HepG2 (cell line): Measurements from ENCODE around the gene RAB20. TPM values are rescaled to one million over a fixed set of nuclear protein-coding genes. Genes with fewer than 3 reads are reported as not detected.

Experiments
- ATAC-seq: fragments of 200-7000 bp; cut with Tn5 transposase; 3 replicates; pipeline ENCODE4 v1.9.1; 2020; ENCODE audit warnings: mild to moderate bottlenecking, moderate library complexity
- BruUV-seq: library from RNA; stranded (reverse); fragments of 400-500 nt; replicated peaks from 2 replicates; lab custom pipeline; 2021; lab: Mats Ljungman, UMichigan
- CTCF ChIA-PET: fragments of 300-600 bp; formaldehyde crosslinking; extraction: SDS; loops from one replicate; lab custom pipeline; 2021; ENCODE audit warnings: low total read pairs, inconsistent platforms, low intra/inter-chr PET ratio; lab: Yijun Ruan, JAX
- POLR2A ChIA-PET: fragments of 350-600 bp; sonication (Branson Sonifier 250); formaldehyde crosslinking; loops from one replicate; lab custom pipeline; 2020; ENCODE audit warnings: antibody characterized with exemption, inconsistent platforms; lab: Yijun Ruan, JAX
- DNase-seq: peaks from one replicate; pipeline ENCODE4 v3.0.0-alpha.2; 2015; ENCODE audit warnings: low spot score
- FAIRE-seq: peaks from 3 replicates; lab custom pipeline; 2011; peaks lifted over from hg19 to GRCh38; lab: Jason Lieb, UNC
- H2AFZ ChIP-seq: one replicate; pipeline ENCODE4 v1.6.1; 2011; ENCODE audit warnings: low read length, inconsistent platforms
- H3K27ac ChIP-seq: fragments of 300-600 bp; 3 replicates; pipeline ENCODE4 v1.8.0; 2011; ENCODE audit warnings: mixed run types, mild to moderate bottlenecking, mixed read lengths, low read length, inconsistent platforms; ENCODE audit not compliant: insufficient read depth; ENCODE audit errors: extremely low read length
- H3K27me3 ChIP-seq, 2 experiments: fragments of 200-600 bp in 1 of 2; 2 replicates in 1 of 2; 3 replicates in 1 of 2; pipeline versions ENCODE4 v1.6.0 to v1.8.0; 2011; ENCODE audit warnings: low read length in 2 of 2, mild to moderate bottlenecking in 2 of 2, moderate library complexity in 2 of 2, inconsistent platforms in 1 of 2; ENCODE audit not compliant: insufficient read depth in 2 of 2, control insufficient read depth in 1 of 2
- H3K36me3 ChIP-seq, 2 experiments: fragments of 200-600 bp in 1 of 2; replicated peaks in 1 of 2; 2 replicates in 1 of 2; 3 replicates in 1 of 2; pipeline versions ENCODE4 v1.5.1 to v1.8.0; 2011; ENCODE audit warnings: low read length in 2 of 2, inconsistent platforms in 1 of 2; ENCODE audit not compliant: insufficient read depth in 2 of 2, control insufficient read depth in 1 of 2
- H3K4me1 ChIP-seq: 2 replicates; pipeline ENCODE4 v1.5.1; 2012; ENCODE audit warnings: low read length, inconsistent platforms; ENCODE audit not compliant: insufficient read depth
- H3K4me2 ChIP-seq: 2 replicates; pipeline ENCODE4 v1.6.0; 2011; ENCODE audit warnings: low read depth, low read length, inconsistent platforms
- H3K4me3 ChIP-seq, 3 experiments: fragments of 200-600 bp in 1 of 3; sonication (generic), shearing (Covaris generic) in 1 of 3; replicated peaks in 1 of 3; 2 replicates each; pipeline ENCODE4 v1.5.1; 2011 to 2016; ENCODE audit warnings: low read length in 3 of 3, inconsistent platforms in 2 of 3, low read depth in 2 of 3, mild to moderate bottlenecking in 2 of 3, control low read depth in 1 of 3, mixed read lengths in 1 of 3; ENCODE audit not compliant: insufficient read depth in 1 of 3
- H3K79me2 ChIP-seq: one replicate; pipeline ENCODE4 v1.6.1; 2011; ENCODE audit warnings: low read length, inconsistent platforms; ENCODE audit not compliant: insufficient read depth
- H3K9ac ChIP-seq: 2 replicates; pipeline ENCODE4 v1.6.0; 2011; ENCODE audit warnings: mild to moderate bottlenecking, low read depth, low read length, inconsistent platforms; ENCODE audit not compliant: insufficient read depth
- H3K9me3 ChIP-seq: 2 replicates; pipeline ENCODE4 v1.5.1; 2012; ENCODE audit warnings: mild to moderate bottlenecking, low read length
- H4K20me1 ChIP-seq: 2 replicates; pipeline ENCODE4 v1.6.0; 2011; ENCODE audit warnings: inconsistent platforms, mild to moderate bottlenecking, low read length, moderate library complexity; ENCODE audit not compliant: insufficient read depth
- ATM ChIP-seq: fragments of 450-650 bp; IDR thresholded peaks from 2 replicates; pipeline ENCODE4 v1.7.1; 2017; ENCODE audit warnings: mild to moderate bottlenecking, borderline replicate concordance
- CEBPB ChIP-seq: IDR thresholded peaks from 2 replicates; pipeline ENCODE4 v1.6.1; 2011; ENCODE audit warnings: low read depth, low read length, improper control_type of control experiment, borderline replicate concordance
- CEBPG ChIP-seq: IDR thresholded peaks from 2 replicates; pipeline ENCODE4 v1.6.1; 2016
- CREM ChIP-seq, 2 experiments: sonication (generic) in 1 of 2; formaldehyde crosslinking in 1 of 2; IDR thresholded peaks; 2 replicates each; pipeline versions ENCODE4 v1.4.0 to v1.6.1; 2016 to 2020; ENCODE audit warnings: antibody characterized with exemption in 1 of 2, mild to moderate bottlenecking in 1 of 2, missing genetic modification reagents in 1 of 2
- MAFF ChIP-seq: IDR thresholded peaks from 2 replicates; pipeline ENCODE4 v1.6.1; 2011; ENCODE audit warnings: low read depth, low read length, improper control_type of control experiment
- PRDM15 ChIP-seq: sonication (generic); formaldehyde crosslinking; IDR thresholded peaks from 2 replicates; pipeline ENCODE4 v1.4.0; 2020; ENCODE audit warnings: missing genetic modification reagents
- SP4 ChIP-seq: sonication (generic); formaldehyde crosslinking; IDR thresholded peaks from 2 replicates; pipeline ENCODE4 v1.8.1; 2023; ENCODE audit warnings: mild to moderate bottlenecking, missing genetic modification reagents
- TBP ChIP-seq: sonication (generic); formaldehyde crosslinking; IDR thresholded peaks from 2 replicates; pipeline ENCODE4 v1.5.0; 2020; ENCODE audit warnings: missing genetic modification reagents
- TEAD3 ChIP-seq: optimal IDR thresholded peaks from 2 replicates; pipeline ENCODE3; 2016; ENCODE audit warnings: borderline replicate concordance
- ZNF235 ChIP-seq: sonication (generic); formaldehyde crosslinking; IDR thresholded peaks from 2 replicates; pipeline ENCODE4 v1.8.1; 2023; ENCODE audit warnings: mild to moderate bottlenecking, missing genetic modification reagents, borderline replicate concordance
- ZNF260 ChIP-seq: sonication (generic); formaldehyde crosslinking; IDR thresholded peaks from 2 replicates; pipeline ENCODE4 v1.4.0; 2020; ENCODE audit warnings: missing genetic modification reagents, low read depth, mild to moderate bottlenecking, borderline replicate concordance
- WGBS: methylation state at CpG from one replicate; pipeline ENCODE4 v1.1.6; 2017; ENCODE audit warnings: low lambda C conversion rate; 5-methylcytosine and 5-hydroxymethylcytosine counted together
- in situ Hi-C: cut with HindIII; loops from 2 replicates; pipeline ENCODE4 v1.10.0; 2017; ENCODE audit warnings: low pct_unique_long_range_greater_than_20kb; ENCODE audit not compliant: extremely low pct_ligation_motif_present
- intact Hi-C: fragments of 100-400 bp; cut with micrococcal nuclease; formaldehyde crosslinking; loops from one replicate; pipeline ENCODE4 v1.10.0; 2022; ENCODE audit not compliant: unreplicated experiment
- polyA plus RNA-seq, 8 experiments: library from polyadenylated mRNA; depleted of rRNA in 3 of 8; stranded (reverse) in 7 of 8; unstranded in 1 of 8; fragments of >200 nt; fragmentation: Illumina TruSeq in 4 of 8; extraction: Trizol in 4 of 8; gene quantifications; 2 replicates each; pipeline versions ENCODE4 v1.2.1 to v1.2.3, GENCODE V29; 2011 to 2016; ENCODE audit warnings: low read depth in 4 of 8, missing spikeins in 1 of 8, mixed read lengths in 1 of 8; ENCODE audit not compliant: insufficient read depth in 1 of 8
- total RNA-seq, 5 experiments: library from RNA; depleted of rRNA; stranded (reverse); fragments of >200 nt; fragmentation: Illumina TruSeq; extraction: Trizol; gene quantifications; 2 replicates each; pipeline ENCODE4 v1.2.3, GENCODE V29; 2016; ENCODE audit warnings: low read depth in 1 of 5
- TF ChIP-seq, protein P1 (sequence below): sonication (generic); formaldehyde crosslinking; IDR thresholded peaks from 2 replicates; pipeline ENCODE4 v1.9.0; 2022; ENCODE audit warnings: missing genetic modification reagents, mild to moderate bottlenecking, borderline replicate concordance
- TF ChIP-seq, protein P2 (sequence below): fragments of 450-650 bp; IDR thresholded peaks from 2 replicates; pipeline ENCODE4 v1.6.1; 2016

The RAB20 gene
- total and polyA plus RNA-seq, 2 of the 13 experiments (the other 11 are each of a cell fraction or from before 2014, with no cell fraction given): 15.6 to 30.5 TPM

GRCh38 chr13:110522721-110523120 is 38.8 kb downstream of the RAB20 start:
- Histone ChIP-seq H4K20me1 (peaks cover 16% of the 10 kb centered on the region), H3K4me1 (peaks cover 21% of the 10 kb centered on the region), H3K4me2 (no peak overlapping the region), H3K36me3 (peaks cover 8 to 36% of the 10 kb centered on the region in 2 experiments), H2AFZ (no peak overlapping the region), H3K79me2 (peaks cover 14% of the 10 kb centered on the region), H3K4me3 (no peak overlapping the region), H3K9ac (no peak overlapping the region), H3K27me3 (no peaks in the 10 kb centered on the region), H3K9me3 (no peaks in the 10 kb centered on the region), H3K27ac (no peak overlapping the region)
- FAIRE-seq (no peak), DNase-seq (no peak), ATAC-seq (no peak)
- in situ Hi-C loops (no loop called here), intact Hi-C loops (no loop called here)
- POLR2A ChIA-PET: no interaction called here
- CTCF ChIA-PET: no interaction called here
- TF ChIP-seq SP4 (no peak), ATM (no peak)
- TF ChIP-seq, protein P1, sequence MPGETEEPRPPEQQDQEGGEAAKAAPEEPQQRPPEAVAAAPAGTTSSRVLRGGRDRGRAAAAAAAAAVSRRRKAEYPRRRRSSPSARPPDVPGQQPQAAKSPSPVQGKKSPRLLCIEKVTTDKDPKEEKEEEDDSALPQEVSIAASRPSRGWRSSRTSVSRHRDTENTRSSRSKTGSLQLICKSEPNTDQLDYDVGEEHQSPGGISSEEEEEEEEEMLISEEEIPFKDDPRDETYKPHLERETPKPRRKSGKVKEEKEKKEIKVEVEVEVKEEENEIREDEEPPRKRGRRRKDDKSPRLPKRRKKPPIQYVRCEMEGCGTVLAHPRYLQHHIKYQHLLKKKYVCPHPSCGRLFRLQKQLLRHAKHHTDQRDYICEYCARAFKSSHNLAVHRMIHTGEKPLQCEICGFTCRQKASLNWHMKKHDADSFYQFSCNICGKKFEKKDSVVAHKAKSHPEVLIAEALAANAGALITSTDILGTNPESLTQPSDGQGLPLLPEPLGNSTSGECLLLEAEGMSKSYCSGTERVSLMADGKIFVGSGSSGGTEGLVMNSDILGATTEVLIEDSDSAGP: no peak
- 100% methylated on average over 4 of the region's 5 CpGs for WGBS
- BruUV-seq: no TSS peak

DNA sequence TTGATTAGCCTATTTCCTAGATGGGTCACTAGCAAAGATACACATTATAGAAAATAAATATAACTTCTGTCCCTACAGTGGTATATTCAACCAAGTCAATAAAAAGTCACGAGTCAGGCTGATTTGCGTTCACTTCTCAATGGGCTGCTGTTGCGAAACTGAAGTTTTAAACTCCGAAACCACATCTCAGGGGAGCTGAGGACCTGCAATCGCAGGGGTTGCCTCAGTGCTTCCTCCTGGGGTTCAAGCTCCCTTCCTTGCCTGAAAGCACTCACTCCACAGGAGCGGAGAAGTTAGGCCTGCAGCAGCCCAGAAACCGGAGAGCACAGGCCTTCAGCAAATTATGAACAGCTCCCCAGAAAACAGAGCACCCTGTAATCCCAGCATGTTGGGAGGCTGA is 39.6 kb downstream of the RAB20 start:
- FAIRE-seq (no peak), DNase-seq (no peak), ATAC-seq (no peak)
- Histone ChIP-seq H3K4me2 (no peak overlapping the region), H3K9ac (no peak overlapping the region), H3K9me3 (no peaks in the 10 kb centered on the region), H3K4me1 (peaks cover 13% of the 10 kb centered on the region), H3K4me3 (no peak overlapping the region), H3K27me3 (no peaks in the 10 kb centered on the region), H3K79me2 (peaks cover 8% of the 10 kb centered on the region), H2AFZ (no peak overlapping the region), H3K36me3 (peaks cover 8 to 33% of the 10 kb centered on the region in 2 experiments), H3K27ac (no peak overlapping the region), H4K20me1 (peaks cover 9% of the 10 kb centered on the region)
- 86% methylated on average over 7 of the region's 7 CpGs for WGBS
- in situ Hi-C loops: no loop called here
- BruUV-seq: no TSS peak
- ChIA-PET POLR2A (no interaction called here), CTCF (no interaction called here)
- intact Hi-C loops: no loop called here
- TF ChIP-seq CEBPB: peak; percentile 56
- no peak for TF ChIP-seq TBP (CRISPR knock-in tag)
- TF ChIP-seq, protein P2, sequence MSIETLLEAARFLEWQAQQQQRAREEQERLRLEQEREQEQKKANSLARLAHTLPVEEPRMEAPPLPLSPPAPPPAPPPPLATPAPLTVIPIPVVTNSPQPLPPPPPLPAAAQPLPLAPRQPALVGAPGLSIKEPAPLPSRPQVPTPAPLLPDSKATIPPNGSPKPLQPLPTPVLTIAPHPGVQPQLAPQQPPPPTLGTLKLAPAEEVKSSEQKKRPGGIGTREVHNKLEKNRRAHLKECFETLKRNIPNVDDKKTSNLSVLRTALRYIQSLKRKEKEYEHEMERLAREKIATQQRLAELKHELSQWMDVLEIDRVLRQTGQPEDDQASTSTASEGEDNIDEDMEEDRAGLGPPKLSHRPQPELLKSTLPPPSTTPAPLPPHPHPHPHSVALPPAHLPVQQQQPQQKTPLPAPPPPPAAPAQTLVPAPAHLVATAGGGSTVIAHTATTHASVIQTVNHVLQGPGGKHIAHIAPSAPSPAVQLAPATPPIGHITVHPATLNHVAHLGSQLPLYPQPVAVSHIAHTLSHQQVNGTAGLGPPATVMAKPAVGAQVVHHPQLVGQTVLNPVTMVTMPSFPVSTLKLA: no peak
- no peak for TF ChIP-seq CREM (IDR thresholded peaks at IDR 0.05)
- TF ChIP-seq CREM (CRISPR knock-in tag; IDR thresholded peaks at IDR 0.05): no peak
- TF ChIP-seq ZNF260 (CRISPR knock-in tag): no peak
- 0 out of 2 replicates have a peak, but pooled peaks have one; percentile 9 for TF ChIP-seq CEBPG (CRISPR knock-in tag)
- no peak for TF ChIP-seq PRDM15 (CRISPR knock-in tag)
- no peak for TF ChIP-seq TEAD3 (CRISPR knock-in tag)
- TF ChIP-seq ZNF235 (CRISPR knock-in tag): no peak
- 0 out of 2 replicates have a peak, but pooled peaks have one; percentile 4 for TF ChIP-seq MAFF
